Vagina (tissue), 2 donors: ENCODE results near the gene GRAMD1C. TPM values are rescaled to one million over a fixed set of nuclear protein-coding genes. Genes with fewer than 3 reads are reported as not detected.
A peak's percentile ranks its signal among the peaks of the same experiment; 100 is the strongest.

Source experiments
- DNase-seq, 2 donors: peaks; one replicate each; pipeline ENCODE4 v3.0.0-alpha.2; 2017; ENCODE audit errors: extremely low spot score in 2 of 2
- H3K27ac ChIP-seq: fragments of 200-600 bp; sonication (generic); one replicate; pipeline ENCODE4 v1.5.1; 2019
- H3K27me3 ChIP-seq: fragments of 200-600 bp; sonication (generic); one replicate; pipeline ENCODE4 v1.5.1; 2019
- H3K36me3 ChIP-seq, 2 donors: fragments of 200-600 bp; sonication (generic); one replicate each; pipeline ENCODE4 v1.5.1; 2017 to 2019
- H3K4me1 ChIP-seq: fragments of 200-600 bp; sonication (generic); one replicate; pipeline ENCODE4 v1.5.1; 2019
- H3K4me3 ChIP-seq, 2 donors: fragments of 200-600 bp; sonication (generic); 1 replicate in 1 of 2; 2 replicates in 1 of 2; pipeline ENCODE4 v1.5.1; 2016 to 2019
- H3K9me3 ChIP-seq: fragments of 200-600 bp; sonication (generic); one replicate; pipeline ENCODE4 v1.5.1; 2019
- POLR2A ChIP-seq, 2 donors: fragments of 450-650 bp; IDR thresholded peaks; one replicate each; pipeline ENCODE4 v1.6.1; 2017; ENCODE audit warnings: antibody characterized with exemption in 2 of 2, mild to moderate bottlenecking in 2 of 2, moderate library complexity in 2 of 2
- POLR2AphosphoS5 ChIP-seq, 2 donors: sonication (generic); formaldehyde crosslinking; IDR thresholded peaks; one replicate each; pipeline ENCODE4 v1.9.0; 2017; ENCODE audit warnings: antibody characterized with exemption in 2 of 2, mild to moderate bottlenecking in 2 of 2, low read depth in 1 of 2; ENCODE audit not compliant: insufficient read depth in 1 of 2
- intact Hi-C: fragments of 100-400 bp; cut with DNase I; formaldehyde crosslinking; loops from one replicate; pipeline ENCODE4 v1.15.1; 2023
- total RNA-seq: library from RNA; depleted of rRNA; stranded (reverse); fragments of >200 nt; gene quantifications from one replicate; pipeline ENCODE4 v1.2.3, GENCODE V29; 2016
- TF ChIP-seq, protein P1 (sequence below), 3 experiments: fragments of 450-650 bp in 2 of 3; fragments of 200-600 bp in 1 of 3; sonication (generic) in 1 of 3; IDR thresholded peaks; one replicate each; pipeline ENCODE4 v1.5.1; 2017 to 2019; ENCODE audit warnings: antibody characterized with exemption in 3 of 3, mild to moderate bottlenecking in 2 of 3, moderate library complexity in 2 of 3

Gene GRAMD1C
- total RNA-seq, 1 donor from 2014 or later: 9.6 TPM

DNA sequence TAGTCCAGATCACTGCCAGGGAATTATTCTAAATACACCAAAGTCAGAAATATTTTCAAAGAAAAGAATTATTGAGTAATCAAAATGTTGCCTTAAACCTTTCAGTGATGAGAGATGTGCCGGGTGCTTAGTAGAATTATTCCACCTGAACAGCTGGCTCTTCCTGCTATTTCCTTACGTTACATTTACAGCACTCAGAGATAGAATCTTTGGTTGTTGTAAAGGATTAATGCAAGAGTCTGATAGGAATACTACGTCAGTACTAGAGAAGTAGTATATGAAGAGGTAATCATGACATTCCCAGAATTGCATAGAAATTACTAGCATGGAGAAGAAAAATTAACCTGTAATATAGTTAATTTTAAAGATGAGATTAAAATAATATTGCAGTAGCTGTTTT, 58.3 kb downstream of the GRAMD1C start:
- TF ChIP-seq POLR2A (IDR thresholded peaks at IDR 0.05) (no peak), POLR2AphosphoS5 (IDR thresholded peaks at IDR 0.05; ENCODE audit: insufficient read depth in 1 of 2, low read depth in 1 of 2) (no peak)
- TF ChIP-seq, protein P1, sequence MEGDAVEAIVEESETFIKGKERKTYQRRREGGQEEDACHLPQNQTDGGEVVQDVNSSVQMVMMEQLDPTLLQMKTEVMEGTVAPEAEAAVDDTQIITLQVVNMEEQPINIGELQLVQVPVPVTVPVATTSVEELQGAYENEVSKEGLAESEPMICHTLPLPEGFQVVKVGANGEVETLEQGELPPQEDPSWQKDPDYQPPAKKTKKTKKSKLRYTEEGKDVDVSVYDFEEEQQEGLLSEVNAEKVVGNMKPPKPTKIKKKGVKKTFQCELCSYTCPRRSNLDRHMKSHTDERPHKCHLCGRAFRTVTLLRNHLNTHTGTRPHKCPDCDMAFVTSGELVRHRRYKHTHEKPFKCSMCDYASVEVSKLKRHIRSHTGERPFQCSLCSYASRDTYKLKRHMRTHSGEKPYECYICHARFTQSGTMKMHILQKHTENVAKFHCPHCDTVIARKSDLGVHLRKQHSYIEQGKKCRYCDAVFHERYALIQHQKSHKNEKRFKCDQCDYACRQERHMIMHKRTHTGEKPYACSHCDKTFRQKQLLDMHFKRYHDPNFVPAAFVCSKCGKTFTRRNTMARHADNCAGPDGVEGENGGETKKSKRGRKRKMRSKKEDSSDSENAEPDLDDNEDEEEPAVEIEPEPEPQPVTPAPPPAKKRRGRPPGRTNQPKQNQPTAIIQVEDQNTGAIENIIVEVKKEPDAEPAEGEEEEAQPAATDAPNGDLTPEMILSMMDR (IDR thresholded peaks at IDR 0.05): no peak
- no peak for DNase-seq
- Histone ChIP-seq H3K4me3 (peak overlapping the region; percentile 11 to 36), H3K36me3 (no peaks in the 10 kb centered on the region), H3K9me3 (no peaks in the 10 kb centered on the region), H3K4me1 (no peaks in the 10 kb centered on the region), H3K27ac (no peak overlapping the region), H3K27me3 (no peaks in the 10 kb centered on the region)
- intact Hi-C loops: no loop called here

DNA sequence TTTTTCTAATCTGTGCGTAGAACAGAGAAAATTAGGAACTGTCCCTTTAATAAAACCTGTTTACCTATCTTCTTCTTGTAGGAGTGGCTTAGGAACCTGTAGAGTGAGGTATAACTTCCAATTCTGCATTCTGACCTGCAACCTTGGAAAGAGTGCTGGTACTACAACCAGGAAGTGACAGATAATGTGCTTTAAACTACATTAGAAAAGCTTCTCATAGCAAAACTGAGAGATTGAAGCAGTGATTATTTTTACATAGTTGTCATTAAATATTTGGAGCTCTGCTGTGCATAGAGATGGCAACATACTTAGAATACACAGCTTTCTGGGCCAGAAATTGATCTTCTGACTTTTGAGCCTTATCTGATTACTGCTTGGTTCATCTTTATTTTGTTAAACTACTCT, 58.8 kb downstream of the GRAMD1C start:
- Histone ChIP-seq H3K27ac (no peak overlapping the region), H3K9me3 (no peaks in the 10 kb centered on the region), H3K4me1 (no peaks in the 10 kb centered on the region), H3K27me3 (no peaks in the 10 kb centered on the region), H3K36me3 (no peaks in the 10 kb centered on the region), H3K4me3 (peak overlapping the region; percentile 11 to 36)
- peak in 1 of 2 donors; percentile 83 for TF ChIP-seq POLR2AphosphoS5 (IDR thresholded peaks at IDR 0.05; ENCODE audit: insufficient read depth in 1 of 2, low read depth in 1 of 2)
- TF ChIP-seq, protein P1 (IDR thresholded peaks at IDR 0.05): no peak
- no peak for DNase-seq
- intact Hi-C loops: no loop called here

DNA sequence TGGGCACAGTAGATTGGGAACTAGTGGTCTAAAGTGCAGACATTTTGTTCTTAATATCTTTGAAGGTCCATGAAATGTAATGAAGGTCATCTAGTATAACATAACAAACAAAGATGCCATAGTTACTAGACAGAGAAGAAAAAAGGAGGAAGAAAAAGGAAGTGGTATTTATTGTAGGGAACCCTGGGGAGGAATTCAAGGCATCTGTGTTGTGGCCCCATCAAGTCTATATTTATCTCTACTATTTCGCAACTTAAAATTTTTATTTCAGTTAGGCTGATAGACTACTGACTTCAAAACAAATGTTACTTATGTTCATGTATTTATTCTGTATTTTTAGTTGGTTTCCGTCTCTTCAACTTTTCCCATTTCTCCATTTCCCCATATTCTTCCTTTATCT, 60.3 kb downstream of the GRAMD1C start:
- no peak for DNase-seq
- peak overlapping the region in 1 of 2 donors; percentile 36 for H3K4me3 ChIP-seq
- H3K9me3 ChIP-seq: no peaks in the 10 kb centered on the region
- no peaks in the 10 kb centered on the region for H3K4me1 ChIP-seq
- H3K27me3 ChIP-seq: no peaks in the 10 kb centered on the region
- no peak overlapping the region for H3K27ac ChIP-seq
- H3K36me3 ChIP-seq: no peaks in the 10 kb centered on the region
- TF ChIP-seq POLR2A (IDR thresholded peaks at IDR 0.05): no peak
- no peak for TF ChIP-seq POLR2AphosphoS5 (IDR thresholded peaks at IDR 0.05; ENCODE audit: insufficient read depth in 1 of 2, low read depth in 1 of 2)
- TF ChIP-seq, protein P1 (IDR thresholded peaks at IDR 0.05): no peak
- intact Hi-C loops: no loop called here

DNA sequence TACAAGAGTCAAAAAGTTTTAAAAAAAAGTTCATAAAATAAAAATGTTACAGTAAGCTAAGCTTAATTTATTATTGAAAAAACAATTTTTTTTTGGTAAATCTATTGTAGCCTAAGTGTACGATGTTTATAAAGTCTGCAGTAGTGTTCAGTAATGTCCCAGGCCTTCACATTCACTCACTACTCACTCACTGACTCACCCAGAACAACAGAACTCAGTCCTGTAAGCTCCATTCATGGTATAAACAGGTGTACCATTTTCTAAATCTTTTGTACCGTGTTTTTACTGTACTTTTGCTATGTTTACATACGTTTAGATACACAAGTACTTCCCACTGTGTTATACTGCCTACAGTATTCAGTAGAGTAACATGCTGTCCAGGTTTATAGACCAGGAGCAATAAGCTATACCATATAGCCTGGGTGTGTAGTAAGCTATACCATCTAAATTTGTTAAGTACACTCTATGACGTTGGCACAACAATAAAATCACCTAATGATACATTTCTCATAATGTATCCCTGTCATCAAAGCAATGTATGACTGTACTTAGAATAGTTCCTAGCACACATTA, 68.1 kb downstream of the GRAMD1C start:
- no peaks in the 10 kb centered on the region for H3K4me1 ChIP-seq
- intact Hi-C loops: no loop called here
- no peaks in the 10 kb centered on the region for H3K27me3 ChIP-seq
- no peaks in the 10 kb centered on the region for H3K36me3 ChIP-seq
- no peak overlapping the region for H3K4me3 ChIP-seq
- H3K9me3 ChIP-seq: no peaks in the 10 kb centered on the region
- no peak for DNase-seq
- no peak for TF ChIP-seq POLR2A (IDR thresholded peaks at IDR 0.05)
- TF ChIP-seq, protein P1 (IDR thresholded peaks at IDR 0.05): no peak
- no peak for TF ChIP-seq POLR2AphosphoS5 (IDR thresholded peaks at IDR 0.05; ENCODE audit: insufficient read depth in 1 of 2, low read depth in 1 of 2)
- no peak overlapping the region for H3K27ac ChIP-seq

DNA sequence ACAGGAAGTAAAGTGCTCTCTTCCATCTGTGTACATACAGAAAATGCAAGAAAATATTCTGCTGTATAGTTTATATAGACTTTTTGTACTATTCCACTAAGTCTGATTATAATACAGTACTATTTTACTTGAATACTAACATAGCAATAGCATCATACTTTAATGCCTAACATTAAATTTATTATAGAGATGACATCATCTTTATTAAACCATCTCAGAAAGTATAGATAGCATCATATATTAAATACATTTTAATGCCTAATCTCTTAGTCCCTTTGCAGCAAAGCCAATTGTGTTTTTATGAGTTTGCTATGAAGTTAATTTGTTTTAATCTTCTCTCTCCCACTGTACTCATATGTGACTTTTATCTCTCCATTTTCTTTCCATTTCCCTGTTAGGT, 69.5 kb downstream of the GRAMD1C start:
- intact Hi-C loops: no loop called here
- Histone ChIP-seq H3K27ac (no peak overlapping the region), H3K9me3 (no peaks in the 10 kb centered on the region), H3K4me1 (peaks cover 3% of the 10 kb centered on the region), H3K27me3 (no peaks in the 10 kb centered on the region), H3K36me3 (no peaks in the 10 kb centered on the region), H3K4me3 (no peak overlapping the region)
- no peak for DNase-seq
- TF ChIP-seq, protein P1 (IDR thresholded peaks at IDR 0.05): no peak
- no peak for TF ChIP-seq POLR2A (IDR thresholded peaks at IDR 0.05)
- TF ChIP-seq POLR2AphosphoS5 (IDR thresholded peaks at IDR 0.05; ENCODE audit: insufficient read depth in 1 of 2, low read depth in 1 of 2): no peak
